ENCODE data around the gene OGFRL1. TPM values are rescaled to one million over a fixed set of nuclear protein-coding genes. Genes with fewer than 3 reads are reported as not detected.

Gene OGFRL1
- total and polyA plus RNA-seq, 2 of the 4 experiments (the other 2 are of a cell fraction), result 5.4 to 5.7 TPM

DNA sequence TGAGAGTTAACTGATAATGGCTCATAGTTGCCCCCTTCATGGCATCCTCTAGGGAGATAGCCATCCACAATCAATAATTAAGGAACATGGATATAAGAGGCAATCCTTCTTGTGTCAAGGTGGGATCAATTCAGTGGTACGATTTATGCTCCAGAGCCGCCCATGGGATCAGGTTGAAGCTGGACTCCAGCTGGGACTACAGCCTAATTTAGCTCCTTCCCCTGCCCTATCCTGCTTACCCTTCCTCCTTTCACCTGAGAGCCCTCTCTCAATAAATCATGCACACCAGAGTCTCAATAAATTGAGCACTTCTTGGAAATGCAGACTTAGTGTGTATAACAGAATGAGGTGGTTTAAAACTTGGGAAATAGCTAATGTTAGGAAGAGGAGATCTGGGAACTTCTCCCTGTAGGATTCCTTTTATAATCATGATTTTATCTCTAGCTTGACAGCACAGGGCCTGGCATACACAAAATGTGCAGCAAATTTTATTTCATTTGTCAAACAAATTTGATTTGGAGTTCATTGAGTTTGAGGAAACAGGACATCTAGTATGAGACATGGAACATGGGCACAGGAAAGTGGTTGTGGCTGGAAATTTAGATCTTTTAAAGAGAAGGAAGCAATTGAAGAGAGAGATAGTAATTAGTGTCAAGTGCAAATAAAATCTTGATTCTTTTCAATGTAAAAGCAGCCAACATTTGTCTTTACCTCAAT lies 28.6 kb upstream of the OGFRL1 start:
- H3K4me2 ChIP-seq (ENCODE audit: low read depth, low read length), result no peak overlapping the region
- no peak overlapping the region for H3K4me3 ChIP-seq (ENCODE audit: insufficient read depth, low read depth, low read length)
- no CpG with 5 or more reads among the region's 2 CpGs for WGBS, 2 experiments (ENCODE audit: extremely low coverage in 2 of 2, insufficient read length in 1 of 2)
- no peak overlapping the region for H4K8ac ChIP-seq (ENCODE audit: low read depth in 2 of 2, low read length in 2 of 2)
- no peak for DNase-seq
- H4K5ac ChIP-seq (ENCODE audit: low read depth, low read length), result no peak overlapping the region
- no peak overlapping the region for H3K4ac ChIP-seq (ENCODE audit: low read depth, low read length)
- H2AFZ ChIP-seq (replicated peaks; ENCODE audit: low read length, poor library complexity), result no peak overlapping the region
- no peak overlapping the region for H3K14ac ChIP-seq (replicated peaks; ENCODE audit: low read depth, low read length)
- H3K18ac ChIP-seq (ENCODE audit: low read depth, low read length), result no peak overlapping the region
- H2BK20ac ChIP-seq (ENCODE audit: low read depth, low read length), result no peak overlapping the region
- intact Hi-C loops (cut with micrococcal nuclease) (no loop called here), dilution Hi-C loops (cut with HindIII; ENCODE audit: low sequenced_read_pairs, unreplicated experiment) (no loop called here), in situ Hi-C loops (cut with MboI; ENCODE audit: low sequenced_read_pairs) (no loop called here)
- H2BK120ac ChIP-seq (ENCODE audit: low read depth, low read length), result no peak overlapping the region
- ATAC-seq (ENCODE audit: low read depth), result no peak
- ChIA-PET CTCF (no interaction called here), POLR2A (ENCODE audit: unreplicated experiment) (no interaction called here)
- no peaks in the 10 kb centered on the region for H3K79me1 ChIP-seq (ENCODE audit: low read depth in 1 of 2, low read length in 2 of 2)
- no peak for TF ChIP-seq RFX5 (IDR thresholded peaks at IDR 0.05; ENCODE audit: low read depth, low read length)
- TF ChIP-seq, protein P1, sequence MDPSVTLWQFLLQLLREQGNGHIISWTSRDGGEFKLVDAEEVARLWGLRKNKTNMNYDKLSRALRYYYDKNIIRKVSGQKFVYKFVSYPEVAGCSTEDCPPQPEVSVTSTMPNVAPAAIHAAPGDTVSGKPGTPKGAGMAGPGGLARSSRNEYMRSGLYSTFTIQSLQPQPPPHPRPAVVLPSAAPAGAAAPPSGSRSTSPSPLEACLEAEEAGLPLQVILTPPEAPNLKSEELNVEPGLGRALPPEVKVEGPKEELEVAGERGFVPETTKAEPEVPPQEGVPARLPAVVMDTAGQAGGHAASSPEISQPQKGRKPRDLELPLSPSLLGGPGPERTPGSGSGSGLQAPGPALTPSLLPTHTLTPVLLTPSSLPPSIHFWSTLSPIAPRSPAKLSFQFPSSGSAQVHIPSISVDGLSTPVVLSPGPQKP (IDR thresholded peaks at IDR 0.05; ENCODE audit: borderline replicate concordance, low read depth, low read length), result no peak
- no peak for TF ChIP-seq MAZ (IDR thresholded peaks at IDR 0.05; ENCODE audit: borderline replicate concordance, low read depth, low read length)
- no peak for TF ChIP-seq RCOR1 (IDR thresholded peaks at IDR 0.05; ENCODE audit: insufficient replicate concordance, low read length)
- TF ChIP-seq MAFK (IDR thresholded peaks at IDR 0.05; ENCODE audit: low read depth, low read length), result no peak
- TF ChIP-seq RAD21 (IDR thresholded peaks at IDR 0.05; ENCODE audit: low read length), result no peak
- no peak for TF ChIP-seq POLR2A (IDR thresholded peaks at IDR 0.05; ENCODE audit: low read depth, low read length)
- TF ChIP-seq, protein P2, sequence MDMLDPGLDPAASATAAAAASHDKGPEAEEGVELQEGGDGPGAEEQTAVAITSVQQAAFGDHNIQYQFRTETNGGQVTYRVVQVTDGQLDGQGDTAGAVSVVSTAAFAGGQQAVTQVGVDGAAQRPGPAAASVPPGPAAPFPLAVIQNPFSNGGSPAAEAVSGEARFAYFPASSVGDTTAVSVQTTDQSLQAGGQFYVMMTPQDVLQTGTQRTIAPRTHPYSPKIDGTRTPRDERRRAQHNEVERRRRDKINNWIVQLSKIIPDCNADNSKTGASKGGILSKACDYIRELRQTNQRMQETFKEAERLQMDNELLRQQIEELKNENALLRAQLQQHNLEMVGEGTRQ (IDR thresholded peaks at IDR 0.05; ENCODE audit: low read depth, low read length), result no peak
- TF ChIP-seq, protein P3, sequence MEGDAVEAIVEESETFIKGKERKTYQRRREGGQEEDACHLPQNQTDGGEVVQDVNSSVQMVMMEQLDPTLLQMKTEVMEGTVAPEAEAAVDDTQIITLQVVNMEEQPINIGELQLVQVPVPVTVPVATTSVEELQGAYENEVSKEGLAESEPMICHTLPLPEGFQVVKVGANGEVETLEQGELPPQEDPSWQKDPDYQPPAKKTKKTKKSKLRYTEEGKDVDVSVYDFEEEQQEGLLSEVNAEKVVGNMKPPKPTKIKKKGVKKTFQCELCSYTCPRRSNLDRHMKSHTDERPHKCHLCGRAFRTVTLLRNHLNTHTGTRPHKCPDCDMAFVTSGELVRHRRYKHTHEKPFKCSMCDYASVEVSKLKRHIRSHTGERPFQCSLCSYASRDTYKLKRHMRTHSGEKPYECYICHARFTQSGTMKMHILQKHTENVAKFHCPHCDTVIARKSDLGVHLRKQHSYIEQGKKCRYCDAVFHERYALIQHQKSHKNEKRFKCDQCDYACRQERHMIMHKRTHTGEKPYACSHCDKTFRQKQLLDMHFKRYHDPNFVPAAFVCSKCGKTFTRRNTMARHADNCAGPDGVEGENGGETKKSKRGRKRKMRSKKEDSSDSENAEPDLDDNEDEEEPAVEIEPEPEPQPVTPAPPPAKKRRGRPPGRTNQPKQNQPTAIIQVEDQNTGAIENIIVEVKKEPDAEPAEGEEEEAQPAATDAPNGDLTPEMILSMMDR (conservative IDR thresholded peaks at IDR 0.05; ENCODE audit: low read depth, low read length), result no peak
- no peak for TF ChIP-seq CHD1 (IDR thresholded peaks at IDR 0.05; ENCODE audit: low read depth, low read length)
- TF ChIP-seq BHLHE40 (IDR thresholded peaks at IDR 0.05; ENCODE audit: low read depth, low read length), result no peak
- TF ChIP-seq CEBPB (IDR thresholded peaks at IDR 0.05; ENCODE audit: low read depth, low read length), result no peak
- TF ChIP-seq FOS (IDR thresholded peaks at IDR 0.05; ENCODE audit: low read depth, low read length), result no peak
- TF ChIP-seq NFE2L2 (IDR thresholded peaks at IDR 0.05; ENCODE audit: low read depth, low read length), result no peak
- TF ChIP-seq MXI1 (IDR thresholded peaks at IDR 0.05; ENCODE audit: borderline replicate concordance, low read depth, low read length), result no peak
- TF ChIP-seq SMC3 (IDR thresholded peaks at IDR 0.05; ENCODE audit: low read depth, low read length), result no peak
- H2AK5ac ChIP-seq (ENCODE audit: low read depth, low read length), result no peak overlapping the region; the same call in 1 of the 2 replicates
- no peak overlapping the region for H2AK9ac ChIP-seq (replicated peaks; ENCODE audit: low read depth, low read length, poor library complexity)
- H3K9me1 ChIP-seq (ENCODE audit: insufficient read depth, low read length), result no peaks in the 10 kb centered on the region
- no TSS peak for BruUV-seq (replicated peaks)
- H3K27ac ChIP-seq (ENCODE audit: insufficient read depth, low read length), result no peak overlapping the region
- no peaks in the 10 kb centered on the region for H3K36me3 ChIP-seq (ENCODE audit: control insufficient read depth, insufficient read depth, low read length)
- H2BK15ac ChIP-seq (ENCODE audit: low read depth, low read length), result no peak overlapping the region
- H3K9ac ChIP-seq (ENCODE audit: low read depth, low read length), result no peak overlapping the region
- no peak overlapping the region for H4K91ac ChIP-seq (ENCODE audit: insufficient read depth, low read depth, low read length)
- H3K27me3 ChIP-seq (ENCODE audit: control insufficient read depth, insufficient read depth, low read length), result no peaks in the 10 kb centered on the region
- no peak overlapping the region for H3K56ac ChIP-seq (ENCODE audit: extremely low read depth, insufficient read depth, low read length)
- no peaks in the 10 kb centered on the region for H4K20me1 ChIP-seq (ENCODE audit: insufficient read depth, low read length)
- H3K23ac ChIP-seq (ENCODE audit: low read depth, low read length), result no peak overlapping the region
- no peaks in the 10 kb centered on the region for H3K9me3 ChIP-seq (ENCODE audit: control insufficient read depth, insufficient read depth, low read length)
- H3K4me1 ChIP-seq (ENCODE audit: control insufficient read depth, insufficient read depth, low read length), result no peaks in the 10 kb centered on the region
- H2BK5ac ChIP-seq (ENCODE audit: low read depth, low read length, poor library complexity, severe bottlenecking), result no peak overlapping the region
